Measurements from ENCODE around the gene SEMA3E. TPM values are rescaled to one million over a fixed set of nuclear protein-coding genes. Genes with fewer than 3 reads are reported as not detected.

The SEMA3E gene
- polyA plus RNA-seq, 1 experiment, result 0.06 TPM

DNA sequence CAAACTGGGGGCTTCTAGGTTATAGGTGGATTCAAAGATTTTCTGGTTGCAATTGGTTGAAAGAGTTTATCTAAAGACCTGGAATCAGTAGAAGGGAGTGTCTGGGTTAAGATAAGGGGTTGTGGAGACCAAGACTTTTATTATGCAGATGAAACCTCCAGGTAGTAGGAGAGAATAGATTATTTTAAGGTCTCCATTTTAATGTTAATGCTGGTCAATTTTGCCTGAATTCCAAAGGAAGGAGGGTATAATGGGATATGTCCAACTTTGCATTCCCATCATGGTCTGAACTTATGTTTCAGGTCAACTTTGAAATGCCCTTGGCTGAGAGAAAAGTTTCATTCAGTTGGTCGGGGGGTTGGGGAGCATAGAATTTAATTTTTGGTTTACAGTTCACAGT is 44.3 kb upstream of the SEMA3E start:
- Histone ChIP-seq H3K4me3 (ENCODE audit: low read depth, low read length) (no peak overlapping the region), H3K9me3 (ENCODE audit: control insufficient read depth, insufficient read depth, low read length) (no peaks in the 10 kb centered on the region), H3K27ac (ENCODE audit: low read depth, low read length) (no peak overlapping the region), H3K27me3 (ENCODE audit: control insufficient read depth, insufficient read depth, low read length) (no peaks in the 10 kb centered on the region)
- TF ChIP-seq, protein P1, sequence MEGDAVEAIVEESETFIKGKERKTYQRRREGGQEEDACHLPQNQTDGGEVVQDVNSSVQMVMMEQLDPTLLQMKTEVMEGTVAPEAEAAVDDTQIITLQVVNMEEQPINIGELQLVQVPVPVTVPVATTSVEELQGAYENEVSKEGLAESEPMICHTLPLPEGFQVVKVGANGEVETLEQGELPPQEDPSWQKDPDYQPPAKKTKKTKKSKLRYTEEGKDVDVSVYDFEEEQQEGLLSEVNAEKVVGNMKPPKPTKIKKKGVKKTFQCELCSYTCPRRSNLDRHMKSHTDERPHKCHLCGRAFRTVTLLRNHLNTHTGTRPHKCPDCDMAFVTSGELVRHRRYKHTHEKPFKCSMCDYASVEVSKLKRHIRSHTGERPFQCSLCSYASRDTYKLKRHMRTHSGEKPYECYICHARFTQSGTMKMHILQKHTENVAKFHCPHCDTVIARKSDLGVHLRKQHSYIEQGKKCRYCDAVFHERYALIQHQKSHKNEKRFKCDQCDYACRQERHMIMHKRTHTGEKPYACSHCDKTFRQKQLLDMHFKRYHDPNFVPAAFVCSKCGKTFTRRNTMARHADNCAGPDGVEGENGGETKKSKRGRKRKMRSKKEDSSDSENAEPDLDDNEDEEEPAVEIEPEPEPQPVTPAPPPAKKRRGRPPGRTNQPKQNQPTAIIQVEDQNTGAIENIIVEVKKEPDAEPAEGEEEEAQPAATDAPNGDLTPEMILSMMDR (IDR thresholded peaks at IDR 0.05; ENCODE audit: low read depth, low read length), result no peak
- ChIA-PET CTCF (no interaction called here), POLR2A (no interaction called here)
- no peak for DNase-seq (ENCODE audit: low read depth, low spot score)

DNA sequence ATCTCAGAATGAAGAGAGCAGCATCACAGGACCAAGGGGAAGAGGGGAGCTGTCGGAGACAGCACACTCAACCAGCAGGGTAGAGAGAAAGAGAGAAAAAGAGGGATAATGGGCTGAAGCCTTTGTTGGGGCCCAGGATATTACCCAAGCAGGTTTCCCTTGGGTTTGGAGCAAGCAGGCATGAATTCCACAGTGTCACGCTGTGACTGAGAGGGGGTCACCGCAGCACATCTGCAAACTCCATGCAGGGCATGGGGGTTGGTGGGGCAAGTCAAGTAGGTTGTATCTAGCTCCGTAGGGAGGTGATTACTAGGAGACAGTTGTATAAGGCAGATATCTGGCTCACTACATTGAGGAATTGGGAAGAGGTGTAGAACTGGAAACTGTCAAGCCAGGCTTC is 42.2 kb upstream of the SEMA3E start:
- DNase-seq (ENCODE audit: low read depth, low spot score), result no peak
- TF ChIP-seq, protein P1 (IDR thresholded peaks at IDR 0.05; ENCODE audit: low read depth, low read length), result no peak
- ChIA-PET CTCF (no interaction called here), POLR2A (no interaction called here)
- Histone ChIP-seq H3K27ac (ENCODE audit: low read depth, low read length) (no peak overlapping the region), H3K4me3 (ENCODE audit: low read depth, low read length) (no peak overlapping the region), H3K27me3 (ENCODE audit: control insufficient read depth, insufficient read depth, low read length) (no peaks in the 10 kb centered on the region), H3K9me3 (ENCODE audit: control insufficient read depth, insufficient read depth, low read length) (no peaks in the 10 kb centered on the region)

DNA sequence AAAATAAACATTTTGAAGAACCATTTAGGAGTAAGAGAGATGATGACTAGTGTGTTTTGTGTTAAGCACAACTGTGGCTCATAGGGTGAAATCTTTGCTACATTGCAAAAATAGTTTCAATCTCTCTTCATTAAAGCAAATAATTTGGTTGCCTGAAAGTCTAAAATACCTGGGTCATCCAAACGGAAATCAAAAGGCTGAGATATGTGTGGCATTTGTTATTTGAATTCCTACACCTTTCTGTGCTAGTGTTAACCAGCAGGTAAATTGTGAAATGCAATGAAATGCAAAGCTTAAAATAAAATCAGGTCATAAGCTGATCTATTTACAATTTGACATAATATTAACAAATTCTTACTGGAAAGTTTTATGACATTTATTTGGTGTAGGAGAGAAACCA is 40.9 kb upstream of the SEMA3E start:
- Histone ChIP-seq H3K27me3 (ENCODE audit: control insufficient read depth, insufficient read depth, low read length) (no peaks in the 10 kb centered on the region), H3K27ac (ENCODE audit: low read depth, low read length) (no peak overlapping the region), H3K4me3 (ENCODE audit: low read depth, low read length) (no peak overlapping the region), H3K9me3 (ENCODE audit: control insufficient read depth, insufficient read depth, low read length) (no peaks in the 10 kb centered on the region)
- CTCF ChIA-PET, result no interaction called here
- POLR2A ChIA-PET, result no interaction called here
- TF ChIP-seq, protein P1 (IDR thresholded peaks at IDR 0.05; ENCODE audit: low read depth, low read length), result no peak
- DNase-seq (ENCODE audit: low read depth, low spot score), result no peak

DNA sequence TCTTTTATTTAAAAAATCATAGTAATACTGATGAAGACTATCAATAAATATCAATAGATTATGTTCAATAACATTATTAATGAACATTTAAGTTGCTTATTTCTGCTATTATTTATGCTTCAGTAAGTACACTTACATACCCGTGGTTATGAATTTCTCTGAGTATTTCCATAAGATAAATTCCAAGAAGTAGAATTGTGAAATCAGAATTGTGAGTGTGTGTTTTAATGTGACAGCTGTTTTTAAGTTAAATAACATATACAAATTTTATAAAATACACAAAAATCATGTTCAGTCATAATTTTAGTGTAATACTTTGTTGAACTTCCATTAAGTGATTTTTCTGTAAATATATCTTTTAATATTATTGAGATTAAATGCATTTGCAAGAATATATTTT is 37.5 kb upstream of the SEMA3E start:
- H3K27ac ChIP-seq (ENCODE audit: low read depth, low read length), result no peak overlapping the region

DNA sequence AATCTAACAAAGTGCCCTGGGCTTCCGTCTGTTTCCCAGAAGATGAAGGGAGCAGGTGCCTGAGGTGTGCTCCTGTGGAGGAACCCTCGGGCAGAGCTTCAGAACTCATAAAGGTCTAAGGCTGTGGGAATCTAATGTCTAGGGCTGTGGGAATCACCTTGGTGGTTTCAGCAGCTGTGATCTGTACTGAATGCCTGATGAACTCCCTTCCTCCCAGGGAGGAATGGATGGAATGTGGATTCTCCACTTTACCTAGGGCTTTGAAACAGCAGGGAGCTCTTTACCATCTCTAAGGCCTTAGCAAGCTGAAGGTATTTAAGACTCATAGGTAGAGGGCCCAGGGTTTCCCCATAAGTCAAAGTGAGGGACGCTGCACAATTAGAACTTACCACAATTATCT is 36.0 kb upstream of the SEMA3E start:
- no peak for DNase-seq (ENCODE audit: low read depth, low spot score)
- Histone ChIP-seq H3K9me3 (ENCODE audit: control insufficient read depth, insufficient read depth, low read length) (no peaks in the 10 kb centered on the region), H3K4me3 (ENCODE audit: low read depth, low read length) (no peak overlapping the region), H3K27ac (ENCODE audit: low read depth, low read length) (no peak overlapping the region), H3K27me3 (ENCODE audit: control insufficient read depth, insufficient read depth, low read length) (no peaks in the 10 kb centered on the region)
- ChIA-PET POLR2A (no interaction called here), CTCF (interaction anchor here (1.0 kb wide), 1 partner anchor 29 kb away, joined by 3 read pairs; no protein-coding TSS in a partner anchor)
- TF ChIP-seq, protein P1 (IDR thresholded peaks at IDR 0.05; ENCODE audit: low read depth, low read length), result no peak

More for the DNA sequence above, 37.5 kb upstream of the SEMA3E start:
- Histone ChIP-seq H3K27me3 (ENCODE audit: control insufficient read depth, insufficient read depth, low read length) (no peaks in the 10 kb centered on the region), H3K4me3 (ENCODE audit: low read depth, low read length) (no peak overlapping the region), H3K9me3 (ENCODE audit: control insufficient read depth, insufficient read depth, low read length) (no peaks in the 10 kb centered on the region)
- POLR2A ChIA-PET, result no interaction called here
- CTCF ChIA-PET, result no interaction called here
- TF ChIP-seq, protein P1 (IDR thresholded peaks at IDR 0.05; ENCODE audit: low read depth, low read length), result no peak
- no peak for DNase-seq (ENCODE audit: low read depth, low spot score)

All from AG04450 (cell line).